Stimulated activated CD4-positive, alpha-beta T cell treated with anti-CD3 and anti-CD28 coated beads, TNF-alpha, amount 100 ng/mL, for 24 hours (primary cell): ENCODE results near the gene CNMD.

Experiments used
- DNase-seq, 3 experiments: peaks; one replicate each; pipeline ENCODE4 v3.0.0-alpha.2; 2020; ENCODE audit warnings: low read depth in 3 of 3

CNMD gene

GRCh38 chr13:52739468-52740071, at the start of gene CNMD:
Gene CNMD, minus strand, starts transcription at chr13:52739820. Its CDS starts 119 bp downstream, at chr13:52739701.
- no peak for DNase-seq

GRCh38 chr13:52788011-52788410, 48.4 kb upstream of the CNMD start:
- DNase-seq = no peak

GRCh38 chr13:52787235-52787634, 47.6 kb upstream of the CNMD start:
- DNase-seq = no peak

- no peak for DNase-seq
Observed at GRCh38 chr13:52786766-52787165, 47.1 kb upstream of the CNMD start.

- no peak for DNase-seq
Observed at GRCh38 chr13:52785739-52786138, 46.1 kb upstream of the CNMD start.

GRCh38 chr13:52784591-52785340, 45.1 kb upstream of the CNMD start:
- no peak for DNase-seq

- no peak for DNase-seq
Observed at GRCh38 chr13:52783943-52784342, 44.3 kb upstream of the CNMD start.

GRCh38 chr13:52782471-52783448, 43.1 kb upstream of the CNMD start:
- no peak for DNase-seq

GRCh38 chr13:52780611-52781010, 41.0 kb upstream of the CNMD start:
- DNase-seq = no peak

- no peak for DNase-seq
Observed at GRCh38 chr13:52780092-52780491, 40.5 kb upstream of the CNMD start.

- no peak for DNase-seq
Observed at GRCh38 chr13:52779103-52779502, 39.5 kb upstream of the CNMD start.

GRCh38 chr13:52776726-52777125, 37.1 kb upstream of the CNMD start:
- no peak for DNase-seq

- no peak for DNase-seq
Observed at GRCh38 chr13:52775511-52775910, 35.9 kb upstream of the CNMD start.

- DNase-seq = no peak
Observed at GRCh38 chr13:52767949-52768516, 28.4 kb upstream of the CNMD start.

- no peak for DNase-seq
Observed at GRCh38 chr13:52765611-52766390, 26.2 kb upstream of the CNMD start.

GRCh38 chr13:52760077-52760476, 20.5 kb upstream of the CNMD start:
- DNase-seq = no peak

GRCh38 chr13:52758114-52758513, 18.5 kb upstream of the CNMD start:
- no peak for DNase-seq

GRCh38 chr13:52751196-52751595, 11.6 kb upstream of the CNMD start:
- no peak for DNase-seq

GRCh38 chr13:52750713-52751112, 11.1 kb upstream of the CNMD start:
- no peak for DNase-seq

- no peak for DNase-seq
Observed at GRCh38 chr13:52749419-52749818, 9.8 kb upstream of the CNMD start.

- no peak for DNase-seq
Observed at GRCh38 chr13:52746141-52746540, 6.5 kb upstream of the CNMD start.
